HepG2 (cell line): ENCODE measurements around the gene RIOK3. TPM values are rescaled to one million over a fixed set of nuclear protein-coding genes. Genes with fewer than 3 reads are reported as not detected.

Experiments used
- HOXA7 ChIP-seq: sonication (generic); formaldehyde crosslinking; IDR thresholded peaks from 2 replicates; pipeline ENCODE4 v1.8.1; 2022; ENCODE audit warnings: mild to moderate bottlenecking, missing genetic modification reagents, moderate library complexity
- MBD4 ChIP-seq: IDR thresholded peaks from 2 replicates; pipeline ENCODE4 v1.6.1; 2012; ENCODE audit warnings: low read length, inconsistent platforms, borderline replicate concordance
- PAWR ChIP-seq: sonication (generic); formaldehyde crosslinking; IDR thresholded peaks from 2 replicates; pipeline ENCODE4 v1.4.0; 2020; ENCODE audit warnings: missing genetic modification reagents, mild to moderate bottlenecking, borderline replicate concordance
- PHF8 ChIP-seq: sonication (generic); formaldehyde crosslinking; IDR thresholded peaks from 2 replicates; pipeline ENCODE4 v1.5.0; 2020; ENCODE audit warnings: missing genetic modification reagents
- RAD51 ChIP-seq: fragments of 450-650 bp; IDR thresholded peaks from 2 replicates; pipeline ENCODE4 v1.6.1; 2016; ENCODE audit warnings: borderline replicate concordance
- RARA ChIP-seq: IDR thresholded peaks from 2 replicates; pipeline ENCODE4 v1.6.1; 2016; ENCODE audit warnings: missing genetic modification reagents, missing compliant biosample characterization
- RNF2 ChIP-seq: fragments of 450-650 bp; conservative IDR thresholded peaks from 2 replicates; pipeline ENCODE4 v1.6.1; 2016; ENCODE audit warnings: low read depth
- SALL1 ChIP-seq: sonication (generic); formaldehyde crosslinking; IDR thresholded peaks from 2 replicates; pipeline ENCODE4 v1.8.0; 2022; ENCODE audit warnings: mild to moderate bottlenecking, missing genetic modification reagents
- SNAPC4 ChIP-seq: sonication (generic); formaldehyde crosslinking; IDR thresholded peaks from 2 replicates; pipeline ENCODE4 v1.4.0; 2020; ENCODE audit warnings: mild to moderate bottlenecking, missing genetic modification reagents
- TAF1 ChIP-seq: sonication (generic); formaldehyde crosslinking; IDR thresholded peaks from 2 replicates; pipeline ENCODE4 v1.4.0; 2020; ENCODE audit warnings: missing genetic modification reagents
- TBP ChIP-seq: sonication (generic); formaldehyde crosslinking; IDR thresholded peaks from 2 replicates; pipeline ENCODE4 v1.5.0; 2020; ENCODE audit warnings: missing genetic modification reagents
- TBX2 ChIP-seq: sonication (generic); formaldehyde crosslinking; IDR thresholded peaks from 2 replicates; pipeline ENCODE4 v1.5.0; 2020; ENCODE audit warnings: missing genetic modification reagents, mild to moderate bottlenecking, borderline replicate concordance
- USF2 ChIP-seq, 2 experiments: sonication (generic) in 1 of 2; formaldehyde crosslinking in 1 of 2; IDR thresholded peaks; 2 replicates each; pipeline versions ENCODE4 v1.5.1 to v1.6.1; 2011 to 2020; ENCODE audit warnings: borderline replicate concordance in 1 of 2, low read depth in 1 of 2, low read length in 1 of 2, mild to moderate bottlenecking in 1 of 2, missing genetic modification reagents in 1 of 2, moderate library complexity in 1 of 2
- ZNF10 ChIP-seq: sonication (generic); formaldehyde crosslinking; IDR thresholded peaks from 2 replicates; pipeline ENCODE4 v1.4.0; 2020; ENCODE audit warnings: mild to moderate bottlenecking, low read depth, missing genetic modification reagents, borderline replicate concordance
- ZNF296 ChIP-seq: sonication (generic); formaldehyde crosslinking; conservative IDR thresholded peaks from 2 replicates; pipeline ENCODE4 v1.5.0; 2020; ENCODE audit warnings: mild to moderate bottlenecking, missing genetic modification reagents
- ZNF615 ChIP-seq: sonication (generic); formaldehyde crosslinking; IDR thresholded peaks from 2 replicates; pipeline ENCODE4 v1.5.0; 2020; ENCODE audit warnings: mild to moderate bottlenecking, missing genetic modification reagents, borderline replicate concordance
- ZNF709 ChIP-seq: sonication (generic); formaldehyde crosslinking; IDR thresholded peaks from 2 replicates; pipeline ENCODE4 v1.5.0; 2020; ENCODE audit warnings: mild to moderate bottlenecking, missing genetic modification reagents
- ZNF749 ChIP-seq: sonication (generic); formaldehyde crosslinking; IDR thresholded peaks from 2 replicates; pipeline ENCODE4 v1.8.0; 2022; ENCODE audit warnings: mild to moderate bottlenecking, missing genetic modification reagents, moderate library complexity, borderline replicate concordance
- ZSCAN12 ChIP-seq: sonication (generic); formaldehyde crosslinking; IDR thresholded peaks from 2 replicates; pipeline ENCODE4 v1.9.0; 2021; ENCODE audit warnings: mild to moderate bottlenecking, missing genetic modification reagents
- polyA plus RNA-seq, 8 experiments: library from polyadenylated mRNA; depleted of rRNA in 3 of 8; stranded (reverse) in 7 of 8; unstranded in 1 of 8; fragments of >200 nt; fragmentation: Illumina TruSeq in 4 of 8; extraction: Trizol in 4 of 8; gene quantifications; 2 replicates each; pipeline versions ENCODE4 v1.2.1 to v1.2.3, GENCODE V29; 2011 to 2016; ENCODE audit warnings: low read depth in 4 of 8, missing spikeins in 1 of 8, mixed read lengths in 1 of 8; ENCODE audit not compliant: insufficient read depth in 1 of 8
- total RNA-seq, 5 experiments: library from RNA; depleted of rRNA; stranded (reverse); fragments of >200 nt; fragmentation: Illumina TruSeq; extraction: Trizol; gene quantifications; 2 replicates each; pipeline ENCODE4 v1.2.3, GENCODE V29; 2016; ENCODE audit warnings: low read depth in 1 of 5
- TF ChIP-seq, protein P1 (sequence below): IDR thresholded peaks from 2 replicates; pipeline ENCODE4 v1.6.1; 2012; ENCODE audit warnings: low read depth, low read length, improper control_type of control experiment
- TF ChIP-seq, protein P2 (sequence below): sonication (generic); formaldehyde crosslinking; IDR thresholded peaks from 2 replicates; pipeline ENCODE4 v1.4.0; 2020; ENCODE audit warnings: missing genetic modification reagents, mild to moderate bottlenecking, borderline replicate concordance

RIOK3 gene
- total and polyA plus RNA-seq, 2 of the 13 experiments (the other 11 are each of a cell fraction or from before 2014, with no cell fraction given): 26.7 to 36.0 TPM

DNA sequence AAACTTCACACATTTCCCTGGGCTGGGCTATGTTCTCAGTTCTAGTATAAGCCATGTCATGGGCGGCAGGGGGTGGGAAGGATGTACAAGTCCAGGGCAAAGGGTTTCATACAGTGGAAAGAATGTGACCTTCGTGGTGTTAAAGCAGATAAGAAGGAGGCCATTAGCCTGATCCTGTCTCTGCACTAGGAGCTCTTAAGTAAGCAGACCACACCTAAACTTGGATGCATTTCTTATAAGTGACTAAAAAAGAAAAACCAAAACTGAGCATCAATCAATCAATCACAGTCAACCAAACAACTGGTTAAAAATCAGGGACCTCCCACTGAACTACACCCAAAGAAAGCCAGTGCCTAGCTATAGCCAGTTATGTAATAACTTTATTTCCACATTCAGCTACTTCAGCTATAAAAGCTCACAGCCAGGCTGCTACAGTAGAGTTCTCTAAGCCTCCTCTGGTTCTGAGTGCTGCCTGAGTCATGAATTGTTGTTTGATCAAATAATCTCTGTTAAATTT, 46.8 kb upstream of the RIOK3 start (continued):
- TF ChIP-seq SNAPC4 (CRISPR knock-in tag): no peak
- TF ChIP-seq ZNF749: no peak
- no peak for TF ChIP-seq HOXA7 (CRISPR knock-in tag)
- TF ChIP-seq ZNF615 (CRISPR knock-in tag): no peak
- no peak for TF ChIP-seq TAF1
- TF ChIP-seq RNF2: no peak
- TF ChIP-seq TBX2 (CRISPR knock-in tag): peak; percentile 36; the same call in 1 of the 2 replicates
- TF ChIP-seq RARA (CRISPR knock-in tag): peak; percentile 75
- TF ChIP-seq USF2 (IDR thresholded peaks at IDR 0.05; ENCODE audit: low read depth, low read length): no peak
- no peak for TF ChIP-seq USF2 (CRISPR knock-in tag; IDR thresholded peaks at IDR 0.05; ENCODE audit: borderline replicate concordance)
- TF ChIP-seq TBP (CRISPR knock-in tag): no peak
- TF ChIP-seq, protein P1, sequence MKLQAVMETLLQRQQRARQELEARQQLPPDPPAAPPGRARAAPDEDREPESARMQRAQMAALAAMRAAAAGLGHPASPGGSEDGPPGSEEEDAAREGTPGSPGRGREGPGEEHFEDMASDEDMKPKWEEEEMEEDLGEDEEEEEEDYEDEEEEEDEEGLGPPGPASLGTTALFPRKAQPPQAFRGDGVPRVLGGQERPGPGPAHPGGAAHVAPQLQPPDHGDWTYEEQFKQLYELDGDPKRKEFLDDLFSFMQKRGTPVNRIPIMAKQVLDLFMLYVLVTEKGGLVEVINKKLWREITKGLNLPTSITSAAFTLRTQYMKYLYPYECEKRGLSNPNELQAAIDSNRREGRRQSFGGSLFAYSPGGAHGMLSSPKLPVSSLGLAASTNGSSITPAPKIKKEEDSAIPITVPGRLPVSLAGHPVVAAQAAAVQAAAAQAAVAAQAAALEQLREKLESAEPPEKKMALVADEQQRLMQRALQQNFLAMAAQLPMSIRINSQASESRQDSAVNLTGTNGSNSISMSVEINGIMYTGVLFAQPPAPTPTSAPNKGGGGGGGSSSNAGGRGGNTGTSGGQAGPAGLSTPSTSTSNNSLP: no peak
- TF ChIP-seq MBD4: no peak
- no peak for TF ChIP-seq ZSCAN12 (CRISPR knock-in tag)
- TF ChIP-seq ZNF296: no peak
- TF ChIP-seq PHF8 (CRISPR knock-in tag): no peak
- TF ChIP-seq PAWR (CRISPR knock-in tag): no peak
- TF ChIP-seq ZNF709 (CRISPR knock-in tag): no peak
- TF ChIP-seq ZNF10 (CRISPR knock-in tag): no peak
- TF ChIP-seq RAD51: no peak
- TF ChIP-seq, protein P2, sequence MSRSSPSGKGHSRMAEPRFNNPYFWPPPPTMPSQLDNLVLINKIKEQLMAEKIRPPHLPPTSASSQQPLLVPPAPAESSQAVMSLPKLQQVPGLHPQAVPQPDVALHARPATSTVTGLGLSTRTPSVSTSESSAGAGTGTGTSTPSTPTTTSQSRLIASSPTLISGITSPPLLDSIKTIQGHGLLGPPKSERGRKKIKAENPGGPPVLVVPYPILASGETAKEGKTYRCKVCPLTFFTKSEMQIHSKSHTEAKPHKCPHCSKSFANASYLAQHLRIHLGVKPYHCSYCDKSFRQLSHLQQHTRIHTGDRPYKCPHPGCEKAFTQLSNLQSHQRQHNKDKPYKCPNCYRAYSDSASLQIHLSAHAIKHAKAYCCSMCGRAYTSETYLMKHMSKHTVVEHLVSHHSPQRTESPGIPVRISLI: no peak
- TF ChIP-seq SALL1: peak; percentile 18; the same call in 1 of the 2 replicates
